ENCODE data around the gene SOX6. TPM values are rescaled to one million over a fixed set of nuclear protein-coding genes. Genes with fewer than 3 reads are reported as not detected.

SOX6 gene
- total and polyA plus RNA-seq, 2 donors, result 1.6 to 12.8 TPM

- Histone ChIP-seq H3K4me1 (ENCODE audit: insufficient read depth) (no peaks in the 10 kb centered on the region), H3K36me3 (ENCODE audit: insufficient read depth) (no peaks in the 10 kb centered on the region), H3K4me3 (ENCODE audit: low read depth, low read length) (no peak overlapping the region), H3K27ac (ENCODE audit: low read depth) (no peak overlapping the region)
- 88% methylated on average over 2 of the region's 2 CpGs for WGBS
- no peak for DNase-seq (ENCODE audit: extremely low spot score)
Measured at GRCh38 chr11:16321148-16321547, 35.2 kb downstream of the SOX6 start.

- WGBS, result 92% methylated on average over 9 of the region's 9 CpGs
- Histone ChIP-seq H3K4me3 (ENCODE audit: low read depth, low read length) (no peak overlapping the region), H3K4me1 (ENCODE audit: insufficient read depth) (no peaks in the 10 kb centered on the region), H3K27ac (ENCODE audit: low read depth) (no peak overlapping the region), H3K36me3 (ENCODE audit: insufficient read depth) (no peaks in the 10 kb centered on the region)
- no peak for DNase-seq (ENCODE audit: extremely low spot score)
Measured at GRCh38 chr11:16318320-16318719, 38.0 kb downstream of the SOX6 start.

GRCh38 chr11:16317712-16318111 lies 38.6 kb downstream of the SOX6 start:
- DNase-seq (ENCODE audit: extremely low spot score), result no peak
- no peak overlapping the region for H3K27ac ChIP-seq (ENCODE audit: low read depth)
- H3K36me3 ChIP-seq (ENCODE audit: insufficient read depth), result no peaks in the 10 kb centered on the region
- H3K4me1 ChIP-seq (ENCODE audit: insufficient read depth), result no peaks in the 10 kb centered on the region
- WGBS, result 70% methylated on average over 1 of the region's 1 CpG
- H3K4me3 ChIP-seq (ENCODE audit: low read depth, low read length), result no peak overlapping the region

- Histone ChIP-seq H3K36me3 (ENCODE audit: insufficient read depth) (no peaks in the 10 kb centered on the region), H3K27ac (ENCODE audit: low read depth) (no peak overlapping the region), H3K4me1 (ENCODE audit: insufficient read depth) (no peaks in the 10 kb centered on the region), H3K4me3 (ENCODE audit: low read depth, low read length) (no peak overlapping the region)
- no peak for DNase-seq (ENCODE audit: extremely low spot score)
- 73% methylated on average over 1 of the region's 1 CpG for WGBS
Measured at GRCh38 chr11:16313846-16314245, 42.5 kb downstream of the SOX6 start.

- no peak for DNase-seq (ENCODE audit: extremely low spot score)
- Histone ChIP-seq H3K4me1 (ENCODE audit: insufficient read depth) (no peaks in the 10 kb centered on the region), H3K27ac (ENCODE audit: low read depth) (no peak overlapping the region), H3K36me3 (ENCODE audit: insufficient read depth) (no peaks in the 10 kb centered on the region), H3K4me3 (ENCODE audit: low read depth, low read length) (no peak overlapping the region)
- 74% methylated on average over 3 of the region's 3 CpGs for WGBS
Measured at GRCh38 chr11:16312233-16312765, 44.0 kb downstream of the SOX6 start.

- Histone ChIP-seq H3K36me3 (ENCODE audit: insufficient read depth) (no peaks in the 10 kb centered on the region), H3K27ac (ENCODE audit: low read depth) (no peak overlapping the region), H3K4me1 (ENCODE audit: insufficient read depth) (no peaks in the 10 kb centered on the region), H3K4me3 (ENCODE audit: low read depth, low read length) (no peak overlapping the region)
- DNase-seq (ENCODE audit: extremely low spot score), result no peak
Measured at GRCh38 chr11:16311831-16312230, 44.5 kb downstream of the SOX6 start.

DNA sequence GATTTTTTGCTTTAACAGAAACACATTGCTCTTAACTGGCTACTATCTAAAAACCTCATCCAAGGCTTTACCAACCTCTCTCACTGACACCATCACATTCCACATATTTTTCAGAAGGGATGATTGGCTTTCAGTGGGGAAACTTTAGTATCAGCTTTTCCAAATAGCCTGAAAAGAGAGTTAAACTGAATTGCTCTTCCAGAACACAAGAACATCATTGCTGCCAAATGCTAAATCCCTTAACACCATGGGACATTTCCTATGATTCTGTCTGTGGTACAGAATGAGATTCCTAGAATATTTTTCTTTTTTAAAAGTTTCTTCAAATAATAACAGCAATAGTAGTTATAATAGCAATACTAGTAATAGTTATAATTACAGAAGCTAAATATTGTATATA lies 45.4 kb downstream of the SOX6 start:
- Histone ChIP-seq H3K27ac (ENCODE audit: low read depth) (no peak overlapping the region), H3K4me1 (ENCODE audit: insufficient read depth) (no peaks in the 10 kb centered on the region), H3K4me3 (ENCODE audit: low read depth, low read length) (no peak overlapping the region), H3K36me3 (ENCODE audit: insufficient read depth) (no peaks in the 10 kb centered on the region)
- DNase-seq (ENCODE audit: extremely low spot score), result no peak

GRCh38 chr11:16309226-16309625 lies 47.1 kb downstream of the SOX6 start:
- Histone ChIP-seq H3K4me1 (ENCODE audit: insufficient read depth) (no peaks in the 10 kb centered on the region), H3K36me3 (ENCODE audit: insufficient read depth) (no peaks in the 10 kb centered on the region), H3K4me3 (ENCODE audit: low read depth, low read length) (no peak overlapping the region), H3K27ac (ENCODE audit: low read depth) (no peak overlapping the region)
- no peak for DNase-seq (ENCODE audit: extremely low spot score)
- WGBS, result 86% methylated on average over 2 of the region's 2 CpGs

GRCh38 chr11:16301462-16301861 lies 54.9 kb downstream of the SOX6 start:
- H3K4me1 ChIP-seq (ENCODE audit: insufficient read depth), result no peaks in the 10 kb centered on the region
- H3K27ac ChIP-seq (ENCODE audit: low read depth), result no peak overlapping the region
- WGBS, result 86% methylated on average over 2 of the region's 2 CpGs
- no peaks in the 10 kb centered on the region for H3K36me3 ChIP-seq (ENCODE audit: insufficient read depth)
- no peak overlapping the region for H3K4me3 ChIP-seq (ENCODE audit: low read depth, low read length)
- no peak for DNase-seq (ENCODE audit: extremely low spot score)

GRCh38 chr11:16299884-16300782 lies 56.2 kb downstream of the SOX6 start:
- Histone ChIP-seq H3K27ac (ENCODE audit: low read depth) (no peak overlapping the region), H3K4me1 (ENCODE audit: insufficient read depth) (no peaks in the 10 kb centered on the region), H3K4me3 (ENCODE audit: low read depth, low read length) (no peak overlapping the region), H3K36me3 (ENCODE audit: insufficient read depth) (no peaks in the 10 kb centered on the region)
- DNase-seq (ENCODE audit: extremely low spot score), result no peak
- 75% methylated on average over 8 of the region's 8 CpGs for WGBS

DNA sequence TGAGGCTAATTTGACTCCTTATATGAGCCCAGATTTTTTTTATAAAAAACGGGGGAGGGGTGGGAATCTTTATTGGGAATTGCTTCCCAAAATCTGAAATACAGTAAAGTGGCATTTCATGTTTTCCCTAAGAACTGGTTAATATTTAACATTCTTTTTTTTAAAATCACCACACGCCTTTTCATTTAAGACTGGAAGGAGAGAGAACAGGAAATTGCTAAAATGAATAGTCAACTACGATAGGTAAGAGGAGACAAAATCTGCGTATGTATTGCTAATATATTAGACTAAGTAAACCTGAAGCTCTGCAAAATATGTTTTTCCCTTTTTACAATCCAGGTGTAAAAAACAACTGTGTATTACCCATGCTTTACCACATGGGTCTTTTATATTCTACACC lies 57.0 kb downstream of the SOX6 start:
- 90% methylated on average over 4 of the region's 4 CpGs for WGBS
- no peaks in the 10 kb centered on the region for H3K36me3 ChIP-seq (ENCODE audit: insufficient read depth)

GRCh38 chr11:16297332-16297731 lies 59.0 kb downstream of the SOX6 start:
- Histone ChIP-seq H3K27ac (ENCODE audit: low read depth) (no peak overlapping the region), H3K36me3 (ENCODE audit: insufficient read depth) (no peaks in the 10 kb centered on the region), H3K4me1 (ENCODE audit: insufficient read depth) (no peaks in the 10 kb centered on the region), H3K4me3 (ENCODE audit: low read depth, low read length) (no peak overlapping the region)
- DNase-seq (ENCODE audit: extremely low spot score), result no peak
- 67% methylated on average over 3 of the region's 3 CpGs for WGBS

More for the DNA sequence above, 57.0 kb downstream of the SOX6 start:
- Histone ChIP-seq H3K4me3 (ENCODE audit: low read depth, low read length) (no peak overlapping the region), H3K27ac (ENCODE audit: low read depth) (no peak overlapping the region), H3K4me1 (ENCODE audit: insufficient read depth) (no peaks in the 10 kb centered on the region)
- DNase-seq (ENCODE audit: extremely low spot score), result no peak

GRCh38 chr11:16296273-16296672 lies 60.1 kb downstream of the SOX6 start:
- no peak for DNase-seq (ENCODE audit: extremely low spot score)

GRCh38 chr11:16295592-16295991 lies 60.8 kb downstream of the SOX6 start:
- Histone ChIP-seq H3K4me1 (ENCODE audit: insufficient read depth) (no peaks in the 10 kb centered on the region), H3K4me3 (ENCODE audit: low read depth, low read length) (no peak overlapping the region), H3K36me3 (ENCODE audit: insufficient read depth) (no peaks in the 10 kb centered on the region), H3K27ac (ENCODE audit: low read depth) (no peak overlapping the region)
- 30% methylated on average over 1 of the region's 1 CpG for WGBS
- DNase-seq (ENCODE audit: extremely low spot score), result no peak

More at GRCh38 chr11:16296273-16296672, 60.1 kb downstream of the SOX6 start:
- H3K4me3 ChIP-seq (ENCODE audit: low read depth, low read length), result no peak overlapping the region
- 87% methylated on average over 2 of the region's 2 CpGs for WGBS
- no peaks in the 10 kb centered on the region for H3K4me1 ChIP-seq (ENCODE audit: insufficient read depth)
- H3K36me3 ChIP-seq (ENCODE audit: insufficient read depth), result no peaks in the 10 kb centered on the region
- H3K27ac ChIP-seq (ENCODE audit: low read depth), result no peak overlapping the region

Data from urinary bladder (tissue), 4 donors.